GM23338 (cell line): Measurements from ENCODE around the gene NOC2L.

Source experiments
- CREB1 ChIP-seq: fragments of 250-450 bp; sonication (Bioruptor Pico); IDR thresholded peaks from 2 replicates; pipeline ENCODE4 v1.5.0; 2020; ENCODE audit warnings: low read depth, mild to moderate bottlenecking, moderate library complexity
- CTCF ChIP-seq, 2 experiments: fragments of 200-600 bp in 1 of 2; sonication (generic) in 1 of 2; conservative IDR thresholded peaks; 2 replicates each; pipeline versions ENCODE4 v1.5.1 to v1.6.1; 2016 to 2017; ENCODE audit warnings: antibody characterized with exemption in 2 of 2, low read depth in 2 of 2, mild to moderate bottlenecking in 2 of 2, moderate library complexity in 1 of 2
- EZH2 ChIP-seq: fragments of 200-600 bp; sonication (generic); IDR thresholded peaks from one replicate; pipeline ENCODE4 v1.8.0; 2017; ENCODE audit warnings: antibody characterized with exemption, mild to moderate bottlenecking, low read depth; ENCODE audit not compliant: unreplicated experiment
- EZH2phosphoT487 ChIP-seq: fragments of 200-600 bp; sonication (generic); IDR thresholded peaks from one replicate; pipeline ENCODE4 v1.8.1; 2018; ENCODE audit warnings: antibody characterized with exemption; ENCODE audit not compliant: unreplicated experiment
- JUNB ChIP-seq: IDR thresholded peaks from one replicate; pipeline ENCODE4 v1.6.1; 2016; ENCODE audit warnings: antibody characterized with exemption; ENCODE audit not compliant: unreplicated experiment
- NANOG ChIP-seq: IDR thresholded peaks from 2 replicates; pipeline ENCODE4 v1.6.1; 2016; ENCODE audit warnings: antibody characterized with exemption, borderline replicate concordance
- POLR2AphosphoS5 ChIP-seq: IDR thresholded peaks from 2 replicates; pipeline ENCODE4 v1.6.1; 2016; ENCODE audit warnings: antibody characterized with exemption, low read depth
- REST ChIP-seq: IDR thresholded peaks from one replicate; pipeline ENCODE4 v1.6.1; 2018; ENCODE audit warnings: antibody characterized with exemption; ENCODE audit not compliant: unreplicated experiment
- STAT1 ChIP-seq: IDR thresholded peaks from one replicate; pipeline ENCODE4 v1.6.1; 2016; ENCODE audit warnings: antibody characterized with exemption; ENCODE audit not compliant: unreplicated experiment
- ZNF331 ChIP-seq: fragments of 250-450 bp; sonication (Bioruptor Pico); IDR thresholded peaks from 2 replicates; pipeline ENCODE4 v1.5.0; 2020; ENCODE audit warnings: low read depth, mild to moderate bottlenecking, moderate library complexity

- TF ChIP-seq EZH2phosphoT487 (no peak), CTCF (conservative IDR thresholded peaks at IDR 0.05; ENCODE audit: low read depth in 2 of 2) (no peak), STAT1 (no peak), CREB1 (CRISPR knock-in tag) (no peak), NANOG (no peak), ZNF331 (CRISPR knock-in tag) (no peak), EZH2 (no peak), POLR2AphosphoS5 (no peak), REST (no peak), JUNB (no peak)
Measured at GRCh38 chr1:970973-971730, 12.1 kb upstream of the NOC2L start.
